HG03354 (cell line): ENCODE data around the gene OIT3.
"Not testable (repeated sequence)": the region's sequence is repeated elsewhere in the genome, so short reads cannot be mapped to it uniquely, and the experiment has no call there.

ENCODE experiments used
- ATAC-seq: cut with Tn5 transposase; IDR thresholded peaks from one replicate; pipeline ENCODE4 v1.9.1; 2021; ENCODE audit warnings: mild to moderate bottlenecking; ENCODE audit not compliant: unreplicated experiment, poor library complexity, severe bottlenecking

The OIT3 gene

DNA sequence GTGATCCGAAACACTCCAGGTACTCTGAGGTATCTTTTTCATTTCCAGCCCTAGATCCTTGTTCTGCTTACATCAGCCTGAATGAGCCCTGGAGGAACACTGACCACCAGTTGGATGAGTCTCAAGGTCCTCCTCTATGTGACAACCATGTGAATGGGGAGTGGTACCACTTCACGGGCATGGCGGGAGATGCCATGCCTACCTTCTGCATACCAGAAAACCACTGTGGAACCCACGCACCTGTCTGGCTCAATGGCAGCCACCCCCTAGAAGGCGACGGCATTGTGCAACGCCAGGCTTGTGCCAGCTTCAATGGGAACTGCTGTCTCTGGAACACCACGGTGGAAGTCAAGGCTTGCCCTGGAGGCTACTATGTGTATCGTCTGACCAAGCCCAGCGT, 5.1 kb downstream of the OIT3 start:
- no peak for ATAC-seq

DNA sequence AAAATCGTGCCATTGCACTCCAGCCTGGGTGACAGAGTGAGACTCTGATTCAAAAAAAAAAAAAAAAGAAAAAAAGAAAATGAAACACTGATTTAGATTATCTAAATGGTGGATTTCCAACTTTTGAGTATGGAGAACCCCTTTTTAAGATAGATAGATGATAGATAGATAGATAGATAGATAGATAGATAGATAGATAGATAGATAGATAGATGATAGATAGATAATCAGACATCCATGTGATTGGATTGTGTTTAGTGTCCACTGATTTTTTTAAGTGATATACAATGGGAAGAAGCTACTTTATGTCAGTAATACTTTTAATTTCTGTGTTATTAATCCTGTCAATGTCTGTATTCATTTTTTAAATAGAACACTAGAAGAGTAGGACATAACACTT, 6.0 kb downstream of the OIT3 start:
- ATAC-seq: no peak

GRCh38 chr10:72903941-72904446, 10.5 kb downstream of the OIT3 start:
- not testable (repeated sequence) for ATAC-seq

- ATAC-seq: no peak
These were observed 11.3 kb downstream of the OIT3 start for GRCh38 chr10:72904806-72905205.

GRCh38 chr10:72906446-72906845, 12.9 kb downstream of the OIT3 start:
- no peak for ATAC-seq

DNA sequence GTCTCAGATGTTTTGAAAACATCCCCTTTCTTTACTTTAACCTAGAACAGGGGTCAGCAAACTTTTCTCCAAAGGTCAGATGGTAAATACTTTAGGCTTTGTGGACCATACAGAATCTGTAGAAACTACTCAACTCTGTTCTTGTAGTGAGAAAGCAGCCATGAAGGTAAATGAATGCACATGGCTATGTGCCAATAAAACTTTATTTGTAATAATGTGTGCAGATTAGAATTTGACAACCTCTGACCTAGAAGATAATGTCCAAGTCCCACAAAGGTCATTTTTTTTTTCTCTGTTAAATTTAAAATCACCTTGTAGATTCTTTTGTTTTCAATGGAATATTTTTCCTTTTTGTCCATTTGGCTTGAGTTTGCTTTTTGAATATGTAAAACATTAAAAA, 17.2 kb downstream of the OIT3 start:
- no peak for ATAC-seq

- ATAC-seq: no peak
These were observed 18.2 kb downstream of the OIT3 start for GRCh38 chr10:72911758-72912157.

DNA sequence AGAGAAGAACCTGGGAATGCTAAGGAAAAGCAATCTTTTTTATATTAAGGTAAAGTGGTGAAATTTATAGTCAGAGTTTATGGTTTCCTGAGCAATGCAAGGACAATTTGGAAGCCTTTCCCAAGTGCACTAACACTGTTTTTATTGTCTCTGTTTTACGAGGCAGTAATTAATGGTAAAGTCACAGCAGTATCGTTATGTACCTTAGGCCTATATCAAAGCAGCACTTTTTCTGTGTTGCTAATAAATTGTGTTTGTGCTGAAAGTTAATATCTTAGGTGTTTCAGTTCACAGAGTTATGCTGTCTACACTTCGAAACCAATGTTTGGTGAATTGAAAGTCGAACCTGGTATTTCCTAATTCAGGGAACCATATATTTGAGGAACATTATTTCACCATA, 19.2 kb downstream of the OIT3 start:
- ATAC-seq: no peak

DNA sequence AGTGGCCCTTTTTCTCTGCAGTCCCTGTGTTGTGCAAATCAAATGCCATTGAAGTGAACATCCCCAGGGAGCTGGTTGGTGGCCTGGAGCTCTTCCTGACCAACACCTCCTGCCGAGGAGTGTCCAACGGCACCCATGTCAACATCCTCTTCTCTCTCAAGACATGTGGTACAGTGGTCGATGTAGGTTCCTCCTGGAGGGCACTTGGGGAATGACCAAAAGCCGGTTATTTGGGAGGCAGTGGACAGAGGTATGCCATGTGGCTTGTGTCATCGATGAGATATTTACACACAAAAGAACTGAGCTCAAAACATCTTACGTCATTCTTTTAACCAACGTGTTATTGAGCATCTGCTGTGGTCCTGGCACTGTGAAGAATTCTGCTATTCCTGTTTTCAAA, 19.7 kb downstream of the OIT3 start:
- no peak for ATAC-seq

GRCh38 chr10:72917201-72917600, 23.7 kb downstream of the OIT3 start:
- ATAC-seq: not testable (repeated sequence)

DNA sequence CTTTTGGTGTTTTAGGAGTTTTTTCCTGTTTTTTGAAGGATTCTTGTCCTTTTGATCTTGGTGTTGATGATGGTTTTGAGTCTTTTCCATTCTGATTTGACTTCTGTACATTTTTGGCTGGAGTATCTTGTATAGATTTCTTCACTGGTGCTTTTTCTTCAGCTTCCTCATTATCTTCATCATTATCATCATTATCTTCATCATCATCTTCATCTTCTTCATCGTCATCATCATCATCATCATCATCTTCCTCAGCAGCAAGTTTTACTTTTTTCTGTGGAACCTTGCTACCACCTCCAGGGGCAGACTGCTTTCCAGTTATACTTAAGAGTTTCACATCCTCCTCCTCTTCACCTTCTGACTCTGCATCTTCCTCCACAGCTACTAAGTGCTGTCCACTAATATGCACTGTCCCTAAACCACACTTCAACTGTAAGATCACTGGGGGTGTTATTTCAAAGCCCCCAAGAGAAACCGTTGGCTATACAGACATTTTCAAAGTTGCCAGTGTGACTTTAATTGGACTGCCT, 24.3 kb downstream of the OIT3 start:
- ATAC-seq: not testable (repeated sequence)

- no peak for ATAC-seq
These were observed 24.8 kb downstream of the OIT3 start for GRCh38 chr10:72918352-72918751.

DNA sequence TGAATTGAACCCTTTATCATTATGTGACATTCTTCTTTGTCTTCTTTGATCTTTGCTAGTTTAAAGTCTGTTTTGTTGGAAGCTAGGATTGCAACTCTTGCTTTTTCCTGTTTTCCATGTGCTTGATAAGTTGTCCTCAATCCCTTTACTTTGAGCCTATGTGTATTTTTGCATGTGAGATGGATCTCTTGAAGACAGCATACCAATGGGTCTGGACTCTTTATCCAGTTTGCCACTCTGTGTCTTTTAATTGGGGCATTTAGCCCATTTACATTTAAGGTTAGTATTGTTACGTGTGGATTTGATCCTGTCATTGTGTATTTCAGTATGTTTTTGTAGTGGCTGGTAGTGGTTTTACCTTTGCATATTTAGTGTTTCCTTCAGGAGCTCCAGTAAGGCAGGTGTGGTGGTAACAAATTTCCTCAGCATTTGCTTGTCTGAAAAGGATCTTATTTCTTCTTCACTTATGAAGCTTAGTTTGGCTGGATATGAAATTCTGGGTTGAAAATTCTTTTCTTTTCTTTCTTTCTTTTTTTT, 27.7 kb downstream of the OIT3 start:
- not testable (repeated sequence) for ATAC-seq

DNA sequence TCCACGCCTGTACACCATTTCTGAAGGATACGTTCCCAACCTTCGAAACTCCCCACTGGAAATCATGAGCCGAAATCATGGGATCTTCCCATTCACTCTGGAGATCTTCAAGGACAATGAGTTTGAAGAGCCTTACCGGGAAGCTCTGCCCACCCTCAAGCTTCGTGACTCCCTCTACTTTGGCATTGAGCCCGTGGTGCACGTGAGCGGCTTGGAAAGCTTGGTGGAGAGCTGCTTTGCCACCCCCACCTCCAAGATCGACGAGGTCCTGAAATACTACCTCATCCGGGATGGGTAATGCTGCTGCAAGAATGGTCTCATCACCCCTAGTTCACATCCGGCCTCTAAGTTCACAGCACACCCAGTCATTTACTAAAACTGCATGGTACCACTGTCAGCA, 30.8 kb downstream of the OIT3 start:
- ATAC-seq: no peak

GRCh38 chr10:72925951-72926465, 32.5 kb downstream of the OIT3 start:
- ATAC-seq: no peak

DNA sequence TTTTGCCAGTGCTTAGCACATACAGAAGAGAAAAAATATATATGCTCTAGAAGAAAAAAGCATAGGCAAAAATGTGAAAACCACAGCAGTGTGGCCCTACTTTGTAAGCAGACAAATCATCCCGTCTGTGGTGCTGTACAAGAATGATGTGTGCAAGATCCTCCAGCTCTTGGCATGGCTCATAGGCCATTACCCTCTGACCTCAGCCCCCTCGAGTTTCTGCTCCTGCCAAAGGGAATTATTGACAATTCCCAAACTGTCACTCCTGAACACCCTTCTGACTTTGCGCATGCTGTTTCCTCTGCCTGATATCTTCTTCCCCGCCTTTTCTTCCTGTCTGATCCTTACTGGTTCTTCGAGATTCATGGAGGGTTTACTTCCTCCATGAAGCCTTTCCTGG, 33.9 kb downstream of the OIT3 start:
- ATAC-seq: no peak

DNA sequence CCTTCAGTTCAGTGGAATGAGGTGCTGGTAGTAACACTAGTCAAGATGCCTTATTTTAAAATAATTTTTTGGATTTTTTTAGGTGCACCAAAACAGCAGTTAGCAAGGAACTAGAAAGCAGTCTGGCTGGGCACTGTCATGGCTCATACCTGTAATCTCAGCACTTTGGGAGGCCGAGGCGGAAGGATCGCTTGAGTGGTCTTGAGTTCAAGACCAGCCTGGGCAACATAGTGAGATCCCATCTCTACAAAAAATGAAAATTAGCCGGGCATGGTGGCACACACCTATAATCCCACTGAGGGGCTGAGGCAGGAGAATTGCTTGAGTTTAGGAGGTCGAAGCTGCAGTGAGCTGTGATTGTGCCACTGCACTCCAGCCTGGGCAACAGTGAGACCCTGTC, 35.3 kb downstream of the OIT3 start:
- no peak for ATAC-seq

DNA sequence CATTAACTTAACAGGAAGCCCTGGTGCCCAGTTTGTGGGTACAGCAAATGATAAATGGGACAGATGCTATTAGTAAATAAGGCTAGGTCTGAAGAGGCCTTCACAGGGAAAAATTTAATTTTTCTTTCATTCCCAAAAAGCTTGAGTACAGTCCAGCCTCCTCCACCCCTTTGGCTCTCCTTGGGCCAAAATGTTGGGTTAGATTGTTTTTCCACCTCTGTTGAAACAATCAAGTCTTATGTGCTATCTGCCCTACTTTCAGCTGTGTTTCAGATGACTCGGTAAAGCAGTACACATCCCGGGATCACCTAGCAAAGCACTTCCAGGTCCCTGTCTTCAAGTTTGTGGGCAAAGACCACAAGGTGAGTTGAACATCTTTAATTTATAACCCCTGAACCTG, 36.7 kb downstream of the OIT3 start:
- no peak for ATAC-seq

DNA sequence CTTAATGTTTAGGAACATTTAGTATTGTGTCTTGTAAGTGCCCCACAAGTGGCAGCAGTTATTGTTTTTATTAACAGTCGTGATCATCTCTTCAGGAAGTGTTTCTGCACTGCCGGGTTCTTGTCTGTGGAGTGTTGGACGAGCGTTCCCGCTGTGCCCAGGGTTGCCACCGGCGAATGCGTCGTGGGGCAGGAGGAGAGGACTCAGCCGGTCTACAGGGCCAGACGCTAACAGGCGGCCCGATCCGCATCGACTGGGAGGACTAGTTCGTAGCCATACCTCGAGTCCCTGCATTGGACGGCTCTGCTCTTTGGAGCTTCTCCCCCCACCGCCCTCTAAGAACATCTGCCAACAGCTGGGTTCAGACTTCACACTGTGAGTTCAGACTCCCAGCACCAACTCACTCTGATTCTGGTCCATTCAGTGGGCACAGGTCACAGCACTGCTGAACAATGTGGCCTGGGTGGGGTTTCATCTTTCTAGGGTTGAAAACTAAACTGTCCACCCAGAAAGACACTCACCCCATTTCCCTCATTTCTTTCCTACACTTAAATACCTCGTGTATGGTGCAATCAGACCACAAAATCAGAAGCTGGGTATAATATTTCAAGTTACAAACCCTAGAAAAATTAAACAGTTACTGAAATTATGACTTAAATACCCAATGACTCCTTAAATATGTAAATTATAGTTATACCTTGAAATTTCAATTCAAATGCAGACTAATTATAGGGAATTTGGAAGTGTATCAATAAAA, 38.9 kb downstream of the OIT3 start:
- no peak for ATAC-seq

- ATAC-seq: no peak
These were observed 41.8 kb downstream of the OIT3 start for GRCh38 chr10:72935361-72935760.
